Fibroblast of pulmonary artery (primary cell): Measurements from ENCODE around the gene MAGI1.

Experiments used
- DNase-seq: peaks from one replicate; pipeline ENCODE4 v3.0.0-alpha.2; 2010; ENCODE audit warnings: low read depth
- H3K4me3 ChIP-seq: replicated peaks from 2 replicates; pipeline ENCODE4 v1.5.1; 2011; ENCODE audit warnings: low read depth, mild to moderate bottlenecking, control low read depth, low read length, moderate library complexity
- CTCF ChIP-seq: IDR thresholded peaks from 2 replicates; pipeline ENCODE4 v1.5.1; 2011; ENCODE audit warnings: mild to moderate bottlenecking, control low read depth, low read length, inconsistent platforms; ENCODE audit errors: missing control alignments

The MAGI1 gene

GRCh38 chr3:66017084-66017483, 21.6 kb downstream of the MAGI1 start:
- no peak for DNase-seq
- TF ChIP-seq CTCF: no peak
- H3K4me3 ChIP-seq: no peak overlapping the region

- DNase-seq: no peak
- H3K4me3 ChIP-seq: no peak overlapping the region
- TF ChIP-seq CTCF: no peak
Observed at GRCh38 chr3:66015841-66016240, 22.9 kb downstream of the MAGI1 start.

- no peak for TF ChIP-seq CTCF
- H3K4me3 ChIP-seq: no peak overlapping the region
- no peak for DNase-seq
Observed at GRCh38 chr3:66014651-66015050, 24.1 kb downstream of the MAGI1 start.

GRCh38 chr3:66014056-66014455, 24.7 kb downstream of the MAGI1 start:
- TF ChIP-seq CTCF: no peak
- no peak overlapping the region for H3K4me3 ChIP-seq
- no peak for DNase-seq

GRCh38 chr3:66012711-66013110, 26.0 kb downstream of the MAGI1 start:
- no peak overlapping the region for H3K4me3 ChIP-seq
- no peak for DNase-seq
- TF ChIP-seq CTCF: no peak

GRCh38 chr3:66010739-66011655, 27.7 kb downstream of the MAGI1 start:
- DNase-seq: no peak
- no peak overlapping the region for H3K4me3 ChIP-seq
- no peak for TF ChIP-seq CTCF

GRCh38 chr3:66010348-66010738, 28.4 kb downstream of the MAGI1 start:
- no peak overlapping the region for H3K4me3 ChIP-seq
- no peak for DNase-seq
- no peak for TF ChIP-seq CTCF
